ENCODE results near the gene PTPRT.

Gene PTPRT

GRCh38 chr20:42472198-42472597, 717.5 kb downstream of the PTPRT start:
- no peaks in the 10 kb centered on the region for H3K79me2 ChIP-seq (ENCODE audit: control insufficient read depth, insufficient read depth, low read length)
- no peak overlapping the region for H3K9ac ChIP-seq (ENCODE audit: low read length)

DNA sequence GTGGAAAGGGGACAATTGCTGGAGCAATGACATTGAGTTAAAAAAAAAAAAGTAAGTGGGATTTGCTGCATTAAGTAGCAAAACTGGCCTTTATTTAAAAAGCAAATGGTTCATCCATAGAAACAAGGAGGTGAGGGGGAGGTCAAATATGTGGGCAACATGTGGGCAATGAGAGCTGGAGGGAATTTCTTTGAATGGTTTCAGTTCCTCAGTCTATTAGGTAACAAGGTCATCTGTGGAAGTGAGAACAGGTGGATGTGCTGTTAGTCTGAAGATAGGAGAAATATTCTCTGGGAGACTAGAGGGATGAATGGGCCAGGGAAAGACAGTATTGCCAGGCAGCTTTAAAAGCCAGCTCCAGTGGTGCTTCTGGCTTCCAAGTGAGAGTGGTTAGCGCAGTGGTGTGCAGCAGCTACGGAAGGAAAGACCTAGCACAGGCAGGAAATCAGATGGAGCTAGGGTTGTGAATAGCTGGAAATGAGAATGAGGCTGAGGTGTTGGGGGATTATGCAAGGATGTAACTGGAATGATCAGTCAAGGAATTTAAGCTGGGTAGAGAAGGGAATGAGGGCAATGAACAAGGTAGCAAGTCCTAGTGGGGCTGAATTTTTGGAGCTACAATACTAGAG, 727.6 kb downstream of the PTPRT start:
- H4K8ac ChIP-seq (ENCODE audit: low read depth, low read length), result no peak overlapping the region
- no peaks in the 10 kb centered on the region for H3K27me3 ChIP-seq (ENCODE audit: insufficient read depth, low read length, poor library complexity)
- no CpG with 5 or more reads among the region's 2 CpGs for WGBS (ENCODE audit: extremely low coverage, insufficient coverage, low lambda C conversion rate)
- H3K4ac ChIP-seq (ENCODE audit: low read depth, low read length), result no peak overlapping the region
- no peaks in the 10 kb centered on the region for H3K79me1 ChIP-seq (ENCODE audit: low read length)
- no peak overlapping the region for H3K4me2 ChIP-seq (ENCODE audit: low read length)
- H3K79me2 ChIP-seq (ENCODE audit: control insufficient read depth, insufficient read depth, low read length), result no peaks in the 10 kb centered on the region
- no peaks in the 10 kb centered on the region for H3K36me3 ChIP-seq (ENCODE audit: control insufficient read depth, insufficient read depth, low read length)
- no peak overlapping the region for H3K23ac ChIP-seq (ENCODE audit: low read length)
- H3K4me3 ChIP-seq (ENCODE audit: low read length), result no peak overlapping the region
- no peak overlapping the region for H4K5ac ChIP-seq (ENCODE audit: low read length)
- no peak overlapping the region for H3K56ac ChIP-seq (ENCODE audit: low read length)
- DNase-seq, result no peak
- no peak overlapping the region for H2BK5ac ChIP-seq (ENCODE audit: low read length)
- no peak overlapping the region for H3K18ac ChIP-seq (ENCODE audit: low read length)
- H3K9ac ChIP-seq (ENCODE audit: low read length), result no peak overlapping the region
- no peak overlapping the region for H3K27ac ChIP-seq (ENCODE audit: low read depth, low read length)
- no peak overlapping the region for H2BK120ac ChIP-seq (ENCODE audit: low read depth, low read length)
- H2BK15ac ChIP-seq (replicated peaks; ENCODE audit: low read depth), result no peak overlapping the region
- no peaks in the 10 kb centered on the region for H3K4me1 ChIP-seq (ENCODE audit: control insufficient read depth, low read depth, low read length)
- no peak overlapping the region for H2AK5ac ChIP-seq (ENCODE audit: low read length)

More at GRCh38 chr20:42472198-42472597, 717.5 kb downstream of the PTPRT start:
- no peak overlapping the region for H3K18ac ChIP-seq (ENCODE audit: low read length)
- H3K56ac ChIP-seq (ENCODE audit: low read length), result no peak overlapping the region
- no peaks in the 10 kb centered on the region for H3K27me3 ChIP-seq (ENCODE audit: insufficient read depth, low read length, poor library complexity)
- H3K36me3 ChIP-seq (ENCODE audit: control insufficient read depth, insufficient read depth, low read length), result no peaks in the 10 kb centered on the region
- no CpG with 5 or more reads among the region's 19 CpGs for WGBS (ENCODE audit: extremely low coverage, insufficient coverage, low lambda C conversion rate)
- DNase-seq, result no peak
- no peak overlapping the region for H2BK15ac ChIP-seq (replicated peaks; ENCODE audit: low read depth)
- H2BK5ac ChIP-seq (ENCODE audit: low read length), result no peak overlapping the region
- no peak overlapping the region for H3K4me2 ChIP-seq (ENCODE audit: low read length)
- H3K23ac ChIP-seq (ENCODE audit: low read length), result no peak overlapping the region
- H3K4ac ChIP-seq (ENCODE audit: low read depth, low read length), result no peak overlapping the region
- no peak overlapping the region for H4K8ac ChIP-seq (ENCODE audit: low read depth, low read length)
- no peak overlapping the region for H2BK120ac ChIP-seq (ENCODE audit: low read depth, low read length)
- no peak overlapping the region for H3K27ac ChIP-seq (ENCODE audit: low read depth, low read length)
- no peak overlapping the region for H4K5ac ChIP-seq (ENCODE audit: low read length)
- no peaks in the 10 kb centered on the region for H3K4me1 ChIP-seq (ENCODE audit: control insufficient read depth, low read depth, low read length)
- H2AK5ac ChIP-seq (ENCODE audit: low read length), result no peak overlapping the region
- H3K79me1 ChIP-seq (ENCODE audit: low read length), result no peaks in the 10 kb centered on the region
- no peak overlapping the region for H3K4me3 ChIP-seq (ENCODE audit: low read length)

GRCh38 chr20:42461291-42461690, 728.4 kb downstream of the PTPRT start:
- Histone ChIP-seq H2BK5ac (ENCODE audit: low read length) (no peak overlapping the region), H3K9ac (ENCODE audit: low read length) (no peak overlapping the region), H2BK120ac (ENCODE audit: low read depth, low read length) (no peak overlapping the region), H3K79me2 (ENCODE audit: control insufficient read depth, insufficient read depth, low read length) (no peaks in the 10 kb centered on the region), H3K18ac (ENCODE audit: low read length) (no peak overlapping the region), H4K5ac (ENCODE audit: low read length) (no peak overlapping the region), H3K4me1 (ENCODE audit: control insufficient read depth, low read depth, low read length) (no peaks in the 10 kb centered on the region), H3K56ac (ENCODE audit: low read length) (no peak overlapping the region), H3K36me3 (ENCODE audit: control insufficient read depth, insufficient read depth, low read length) (no peaks in the 10 kb centered on the region), H3K79me1 (ENCODE audit: low read length) (no peaks in the 10 kb centered on the region), H3K4me3 (ENCODE audit: low read length) (no peak overlapping the region), H4K8ac (ENCODE audit: low read depth, low read length) (no peak overlapping the region), H2AK5ac (ENCODE audit: low read length) (no peak overlapping the region), H2BK15ac (replicated peaks; ENCODE audit: low read depth) (no peak overlapping the region), H3K27me3 (ENCODE audit: insufficient read depth, low read length, poor library complexity) (no peaks in the 10 kb centered on the region), H3K27ac (ENCODE audit: low read depth, low read length) (no peak overlapping the region), H3K23ac (ENCODE audit: low read length) (no peak overlapping the region), H3K4ac (ENCODE audit: low read depth, low read length) (no peak overlapping the region), H3K4me2 (ENCODE audit: low read length) (no peak overlapping the region)
- DNase-seq, result no peak
- no CpG with 5 or more reads among the region's 2 CpGs for WGBS (ENCODE audit: extremely low coverage, insufficient coverage, low lambda C conversion rate)

DNA sequence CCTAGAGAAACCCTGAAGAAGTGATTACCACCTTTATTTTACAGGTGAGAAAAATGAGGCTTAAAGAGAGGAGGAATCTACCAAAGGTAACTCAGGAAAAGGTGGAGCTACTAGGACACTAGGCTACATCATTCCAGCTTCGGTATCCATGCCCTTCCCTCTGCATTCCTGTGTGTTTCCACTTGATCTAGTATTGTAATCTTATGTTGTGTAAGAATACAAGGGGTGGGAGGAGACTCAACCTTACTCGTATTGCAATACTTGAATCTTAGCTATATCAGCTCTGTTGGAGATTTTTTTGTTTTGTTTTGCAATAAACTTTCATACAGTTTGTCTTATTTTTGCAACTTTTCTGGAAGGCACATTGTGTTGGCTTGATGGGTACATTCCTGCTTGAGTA, 742.4 kb downstream of the PTPRT start:
- WGBS (ENCODE audit: extremely low coverage, insufficient coverage, low lambda C conversion rate), result no CpG with 5 or more reads among the region's 2 CpGs
- Histone ChIP-seq H3K9ac (ENCODE audit: low read length) (no peak overlapping the region), H3K79me1 (ENCODE audit: low read length) (no peaks in the 10 kb centered on the region)

GRCh38 chr20:42444799-42445198, 744.9 kb downstream of the PTPRT start:
- WGBS (ENCODE audit: extremely low coverage, insufficient coverage, low lambda C conversion rate), result no CpG with 5 or more reads among the region's 3 CpGs
- H3K36me3 ChIP-seq (ENCODE audit: control insufficient read depth, insufficient read depth, low read length), result no peaks in the 10 kb centered on the region

More for the DNA sequence above, 742.4 kb downstream of the PTPRT start:
- H3K4me2 ChIP-seq (ENCODE audit: low read length), result no peak overlapping the region
- no peak overlapping the region for H3K4ac ChIP-seq (ENCODE audit: low read depth, low read length)
- no peak overlapping the region for H3K18ac ChIP-seq (ENCODE audit: low read length)
- no peak overlapping the region for H3K27ac ChIP-seq (ENCODE audit: low read depth, low read length)
- no peak overlapping the region for H2BK15ac ChIP-seq (replicated peaks; ENCODE audit: low read depth)
- H3K4me3 ChIP-seq (ENCODE audit: low read length), result no peak overlapping the region
- H3K23ac ChIP-seq (ENCODE audit: low read length), result no peak overlapping the region
- no peak overlapping the region for H3K56ac ChIP-seq (ENCODE audit: low read length)
- no peak overlapping the region for H2AK5ac ChIP-seq (ENCODE audit: low read length)
- H4K8ac ChIP-seq (ENCODE audit: low read depth, low read length), result no peak overlapping the region
- H3K79me2 ChIP-seq (ENCODE audit: control insufficient read depth, insufficient read depth, low read length), result no peaks in the 10 kb centered on the region
- H2BK120ac ChIP-seq (ENCODE audit: low read depth, low read length), result no peak overlapping the region
- no peaks in the 10 kb centered on the region for H3K27me3 ChIP-seq (ENCODE audit: insufficient read depth, low read length, poor library complexity)
- no peak overlapping the region for H4K5ac ChIP-seq (ENCODE audit: low read length)
- no peaks in the 10 kb centered on the region for H3K4me1 ChIP-seq (ENCODE audit: control insufficient read depth, low read depth, low read length)
- no peaks in the 10 kb centered on the region for H3K36me3 ChIP-seq (ENCODE audit: control insufficient read depth, insufficient read depth, low read length)
- no peak overlapping the region for H2BK5ac ChIP-seq (ENCODE audit: low read length)
- DNase-seq, result no peak

DNA sequence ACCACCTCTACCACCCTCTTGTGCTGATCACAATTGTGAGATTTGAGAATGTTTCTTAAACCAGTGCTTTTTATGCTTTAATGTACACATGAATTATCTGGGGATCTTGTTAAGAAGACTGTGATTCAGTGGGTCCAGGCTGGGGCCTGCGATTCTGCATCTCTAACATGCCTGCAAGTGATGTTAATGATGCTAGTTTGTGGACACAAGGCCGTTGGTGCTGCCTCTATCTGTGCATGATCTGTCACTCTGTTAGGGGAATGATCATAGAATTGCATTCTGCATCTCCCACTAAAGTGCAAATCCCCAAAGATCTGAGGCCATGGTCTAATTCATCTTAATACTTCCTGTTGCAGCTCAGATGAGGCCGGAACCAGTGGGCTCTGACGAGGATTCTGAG, 746.5 kb downstream of the PTPRT start:
- WGBS (ENCODE audit: extremely low coverage, insufficient coverage, low lambda C conversion rate), result no CpG with 5 or more reads among the region's 4 CpGs

More at GRCh38 chr20:42444799-42445198, 744.9 kb downstream of the PTPRT start:
- Histone ChIP-seq H3K79me1 (ENCODE audit: low read length) (no peaks in the 10 kb centered on the region), H3K56ac (ENCODE audit: low read length) (no peak overlapping the region), H2BK5ac (ENCODE audit: low read length) (no peak overlapping the region), H3K27me3 (ENCODE audit: insufficient read depth, low read length, poor library complexity) (no peaks in the 10 kb centered on the region), H3K23ac (ENCODE audit: low read length) (no peak overlapping the region), H4K8ac (ENCODE audit: low read depth, low read length) (no peak overlapping the region), H2BK15ac (replicated peaks; ENCODE audit: low read depth) (no peak overlapping the region), H3K4me3 (ENCODE audit: low read length) (no peak overlapping the region), H2AK5ac (ENCODE audit: low read length) (no peak overlapping the region), H3K79me2 (ENCODE audit: control insufficient read depth, insufficient read depth, low read length) (no peaks in the 10 kb centered on the region), H3K4ac (ENCODE audit: low read depth, low read length) (no peak overlapping the region), H3K18ac (ENCODE audit: low read length) (no peak overlapping the region), H3K9ac (ENCODE audit: low read length) (no peak overlapping the region), H2BK120ac (ENCODE audit: low read depth, low read length) (no peak overlapping the region), H3K27ac (ENCODE audit: low read depth, low read length) (no peak overlapping the region), H4K5ac (ENCODE audit: low read length) (no peak overlapping the region), H3K4me2 (ENCODE audit: low read length) (no peak overlapping the region), H3K4me1 (ENCODE audit: control insufficient read depth, low read depth, low read length) (no peaks in the 10 kb centered on the region)
- no peak for DNase-seq

More for the DNA sequence above, 746.5 kb downstream of the PTPRT start:
- Histone ChIP-seq H3K18ac (ENCODE audit: low read length) (no peak overlapping the region), H2AK5ac (ENCODE audit: low read length) (no peak overlapping the region), H3K4me3 (ENCODE audit: low read length) (no peak overlapping the region), H4K8ac (ENCODE audit: low read depth, low read length) (no peak overlapping the region), H3K4ac (ENCODE audit: low read depth, low read length) (no peak overlapping the region), H3K23ac (ENCODE audit: low read length) (no peak overlapping the region), H3K79me1 (ENCODE audit: low read length) (no peaks in the 10 kb centered on the region), H4K5ac (ENCODE audit: low read length) (no peak overlapping the region), H3K56ac (ENCODE audit: low read length) (no peak overlapping the region), H2BK5ac (ENCODE audit: low read length) (no peak overlapping the region), H3K4me2 (ENCODE audit: low read length) (no peak overlapping the region), H3K9ac (ENCODE audit: low read length) (no peak overlapping the region), H2BK120ac (ENCODE audit: low read depth, low read length) (no peak overlapping the region), H2BK15ac (replicated peaks; ENCODE audit: low read depth) (no peak overlapping the region), H3K27ac (ENCODE audit: low read depth, low read length) (no peak overlapping the region), H3K27me3 (ENCODE audit: insufficient read depth, low read length, poor library complexity) (no peaks in the 10 kb centered on the region), H3K4me1 (ENCODE audit: control insufficient read depth, low read depth, low read length) (no peaks in the 10 kb centered on the region), H3K79me2 (ENCODE audit: control insufficient read depth, insufficient read depth, low read length) (no peaks in the 10 kb centered on the region), H3K36me3 (ENCODE audit: control insufficient read depth, insufficient read depth, low read length) (no peaks in the 10 kb centered on the region)
- no peak for DNase-seq

Data from mesendoderm (in vitro differentiated cells).